Thoracic aorta (tissue), 2 donors: Measurements from ENCODE around the gene IRS4. TPM values are rescaled to one million over a fixed set of nuclear protein-coding genes. Genes with fewer than 3 reads are reported as not detected.

Experiments used
- ATAC-seq: fragments of 150-250 bp; one replicate; pipeline ENCODE4 v1.8.0; 2017; ENCODE audit warnings: low read depth; ENCODE audit not compliant: insufficient number of reproducible peaks, low FRiP score
- DNase-seq: peaks from one replicate; pipeline ENCODE4 v3.0.0-alpha.2; 2020; ENCODE audit warnings: low spot score
- H3K27ac ChIP-seq, 2 donors: fragments of 200-600 bp; sonication (generic); 1 replicate in 1 of 2; 2 replicates in 1 of 2; pipeline ENCODE4 v1.5.1; 2016; ENCODE audit warnings: mild to moderate bottlenecking in 2 of 2, moderate library complexity in 2 of 2
- H3K27me3 ChIP-seq: fragments of 200-600 bp; sonication (generic); replicated peaks from 2 replicates; pipeline ENCODE4 v1.6.0; 2016; ENCODE audit warnings: mild to moderate bottlenecking; ENCODE audit not compliant: insufficient read depth
- H3K36me3 ChIP-seq: fragments of 200-600 bp; sonication (generic); one replicate; pipeline ENCODE4 v1.5.1; 2016
- H3K4me1 ChIP-seq, 2 donors: fragments of 200-600 bp; sonication (generic); 1 replicate in 1 of 2; 2 replicates in 1 of 2; pipeline versions ENCODE4 v1.5.1 to v1.6.0; 2016; ENCODE audit warnings: low read depth in 2 of 2, mild to moderate bottlenecking in 1 of 2; ENCODE audit not compliant: control insufficient read depth in 1 of 2
- H3K4me3 ChIP-seq: fragments of 200-600 bp; sonication (generic); 2 replicates; pipeline ENCODE4 v1.5.1; 2016; ENCODE audit warnings: mild to moderate bottlenecking
- H3K9me3 ChIP-seq: fragments of 200-600 bp; sonication (generic); 2 replicates; pipeline ENCODE4 v1.5.1; 2016
- total RNA-seq, 2 donors: library from RNA; depleted of rRNA; stranded (reverse); fragments of >200 nt; gene quantifications; one replicate each; pipeline versions ENCODE4 v1.1.0 to v1.2.3, GENCODE V29; 2016
- TF ChIP-seq, protein P1 (sequence below): fragments of 200-600 bp; sonication (generic); IDR thresholded peaks from one replicate; pipeline ENCODE4 v1.5.1; 2019; ENCODE audit warnings: antibody characterized with exemption

IRS4 gene
- total RNA-seq, 2 donors from 2014 or later = not detected

GRCh38 chrX:108731153-108731552 is 5.2 kb downstream of the IRS4 start:
- DNase-seq = no peak
- Histone ChIP-seq H3K27me3 (no peaks in the 10 kb centered on the region), H3K4me3 (no peak overlapping the region), H3K27ac (no peak overlapping the region), H3K36me3 (no peaks in the 10 kb centered on the region), H3K4me1 (no peaks in the 10 kb centered on the region), H3K9me3 (no peaks in the 10 kb centered on the region)
- no peak for ATAC-seq
- TF ChIP-seq, protein P1, sequence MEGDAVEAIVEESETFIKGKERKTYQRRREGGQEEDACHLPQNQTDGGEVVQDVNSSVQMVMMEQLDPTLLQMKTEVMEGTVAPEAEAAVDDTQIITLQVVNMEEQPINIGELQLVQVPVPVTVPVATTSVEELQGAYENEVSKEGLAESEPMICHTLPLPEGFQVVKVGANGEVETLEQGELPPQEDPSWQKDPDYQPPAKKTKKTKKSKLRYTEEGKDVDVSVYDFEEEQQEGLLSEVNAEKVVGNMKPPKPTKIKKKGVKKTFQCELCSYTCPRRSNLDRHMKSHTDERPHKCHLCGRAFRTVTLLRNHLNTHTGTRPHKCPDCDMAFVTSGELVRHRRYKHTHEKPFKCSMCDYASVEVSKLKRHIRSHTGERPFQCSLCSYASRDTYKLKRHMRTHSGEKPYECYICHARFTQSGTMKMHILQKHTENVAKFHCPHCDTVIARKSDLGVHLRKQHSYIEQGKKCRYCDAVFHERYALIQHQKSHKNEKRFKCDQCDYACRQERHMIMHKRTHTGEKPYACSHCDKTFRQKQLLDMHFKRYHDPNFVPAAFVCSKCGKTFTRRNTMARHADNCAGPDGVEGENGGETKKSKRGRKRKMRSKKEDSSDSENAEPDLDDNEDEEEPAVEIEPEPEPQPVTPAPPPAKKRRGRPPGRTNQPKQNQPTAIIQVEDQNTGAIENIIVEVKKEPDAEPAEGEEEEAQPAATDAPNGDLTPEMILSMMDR = no peak

DNA sequence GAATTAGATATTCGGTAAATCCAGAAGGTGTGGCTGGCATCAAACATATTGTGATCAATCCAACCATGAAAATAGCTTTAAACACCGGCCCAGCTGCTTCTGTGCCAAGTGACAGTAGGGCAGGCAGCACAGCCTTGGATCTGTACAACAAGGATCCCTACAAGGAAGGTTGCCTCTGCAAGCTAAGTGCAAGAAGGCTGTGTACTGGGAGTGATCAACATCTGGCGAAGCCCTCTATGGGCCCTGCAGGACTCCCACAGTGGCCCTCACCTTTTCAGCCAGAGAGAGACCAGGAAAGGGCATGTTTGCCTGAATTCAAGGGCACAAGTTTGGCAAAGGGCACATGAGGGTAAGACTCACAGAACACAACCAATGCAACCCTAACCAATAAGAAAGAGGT is 9.6 kb downstream of the IRS4 start:
- H3K9me3 ChIP-seq = no peaks in the 10 kb centered on the region
- ATAC-seq (no peak), DNase-seq (no peak)
- no peak overlapping the region for H3K27ac ChIP-seq
- no peaks in the 10 kb centered on the region for H3K4me1 ChIP-seq
- H3K27me3 ChIP-seq = no peaks in the 10 kb centered on the region
- H3K36me3 ChIP-seq = no peaks in the 10 kb centered on the region
- TF ChIP-seq, protein P1 = no peak
- H3K4me3 ChIP-seq = no peak overlapping the region

DNA sequence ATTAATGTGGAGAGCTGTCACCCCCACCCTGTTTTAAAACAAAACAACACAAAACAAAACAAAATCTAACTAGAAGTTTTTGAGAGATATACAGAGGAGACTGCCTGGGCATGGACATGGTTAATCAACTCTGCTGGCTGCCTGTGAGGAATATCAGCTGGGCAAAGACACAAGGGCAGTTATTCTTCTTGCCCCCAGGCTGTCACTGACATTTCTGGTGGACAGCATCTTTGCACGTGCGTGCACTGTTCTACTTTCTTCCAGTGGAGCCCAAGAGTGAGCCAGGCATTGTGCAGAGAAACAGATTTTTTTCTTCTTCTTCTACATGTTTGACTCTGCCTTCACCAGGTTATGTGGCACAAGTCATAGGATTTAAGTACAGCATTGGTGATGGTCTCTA is 13.8 kb downstream of the IRS4 start:
- Histone ChIP-seq H3K36me3 (no peaks in the 10 kb centered on the region), H3K4me1 (no peaks in the 10 kb centered on the region), H3K9me3 (no peaks in the 10 kb centered on the region), H3K4me3 (no peak overlapping the region), H3K27me3 (no peaks in the 10 kb centered on the region), H3K27ac (no peak overlapping the region)
- DNase-seq (no peak), ATAC-seq (no peak)
- TF ChIP-seq, protein P1 = no peak

GRCh38 chrX:108712886-108713285 is 23.5 kb downstream of the IRS4 start:
- no peak for DNase-seq
- no peak for ATAC-seq
- H3K27me3 ChIP-seq = no peaks in the 10 kb centered on the region

DNA sequence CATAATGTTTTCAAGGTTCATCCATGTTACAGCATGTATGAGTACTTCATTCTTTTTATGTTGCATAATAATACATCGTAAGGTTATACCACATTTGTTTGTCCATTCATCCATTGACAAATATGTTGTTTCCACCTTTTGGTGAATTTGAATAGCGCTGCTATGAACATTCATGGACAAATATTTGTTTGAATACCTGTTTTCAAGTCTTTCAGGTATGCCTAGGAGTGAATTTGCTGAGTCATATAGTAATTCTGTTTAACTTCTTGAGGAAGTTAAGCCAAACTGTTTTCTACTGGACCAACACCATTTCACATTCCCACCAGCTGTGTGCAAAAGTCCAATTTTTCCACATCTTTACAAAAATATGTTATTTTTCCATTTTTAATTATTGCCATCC is 31.5 kb downstream of the IRS4 start:
- no peaks in the 10 kb centered on the region for H3K27me3 ChIP-seq

More at GRCh38 chrX:108712886-108713285, 23.5 kb downstream of the IRS4 start:
- no peaks in the 10 kb centered on the region for H3K4me1 ChIP-seq
- TF ChIP-seq, protein P1 = no peak
- H3K9me3 ChIP-seq = no peaks in the 10 kb centered on the region
- H3K36me3 ChIP-seq = no peaks in the 10 kb centered on the region
- H3K27ac ChIP-seq = no peak overlapping the region
- no peak overlapping the region for H3K4me3 ChIP-seq

More for the DNA sequence above, 31.5 kb downstream of the IRS4 start:
- ATAC-seq = no peak
- TF ChIP-seq, protein P1 = no peak
- Histone ChIP-seq H3K4me1 (no peaks in the 10 kb centered on the region), H3K27ac (no peak overlapping the region), H3K9me3 (no peaks in the 10 kb centered on the region), H3K4me3 (no peak overlapping the region), H3K36me3 (no peaks in the 10 kb centered on the region)
- DNase-seq = no peak
